Lung (tissue), 12 donors: ENCODE measurements around the gene GIMAP4. TPM values are rescaled to one million over a fixed set of nuclear protein-coding genes. Genes with fewer than 3 reads are reported as not detected.

Experiments
- ATAC-seq: fragments of 200-7000 bp; cut with Tn5 transposase; one replicate; pipeline ENCODE4 v1.9.1; 2020; ENCODE audit warnings: moderate number of reproducible peaks; ENCODE audit not compliant: insufficient read depth, low FRiP score
- DNase-seq, 3 donors: peaks; one replicate each; pipeline ENCODE4 v3.0.0-alpha.2; 2013 to 2017
- H3K27ac ChIP-seq, 2 donors: one replicate each; pipeline ENCODE4 v1.5.1; 2013; ENCODE audit warnings: mild to moderate bottlenecking in 2 of 2, moderate library complexity in 2 of 2, control low read depth in 1 of 2, inconsistent platforms in 1 of 2, low read depth in 1 of 2, low read length in 1 of 2
- H3K27me3 ChIP-seq, 3 donors: one replicate each; pipeline ENCODE4 v1.5.1; 2013; ENCODE audit warnings: low read length in 2 of 3; ENCODE audit not compliant: control insufficient read depth in 3 of 3, insufficient read depth in 3 of 3
- H3K36me3 ChIP-seq, 4 donors: one replicate each; pipeline ENCODE4 v1.5.1; 2013; ENCODE audit warnings: low read length in 4 of 4, mild to moderate bottlenecking in 1 of 4, moderate library complexity in 1 of 4; ENCODE audit not compliant: control insufficient read depth in 4 of 4, insufficient read depth in 4 of 4
- H3K4me1 ChIP-seq, 5 donors: one replicate each; pipeline ENCODE4 v1.5.1; 2013; ENCODE audit warnings: low read length in 5 of 5, mild to moderate bottlenecking in 2 of 5, moderate library complexity in 1 of 5; ENCODE audit not compliant: control insufficient read depth in 5 of 5, insufficient read depth in 5 of 5
- H3K4me3 ChIP-seq: one replicate; pipeline ENCODE4 v1.5.1; 2013; ENCODE audit warnings: mild to moderate bottlenecking, control low read depth, moderate library complexity
- H3K9ac ChIP-seq, 2 donors: one replicate each; pipeline ENCODE4 v1.5.1; 2013; ENCODE audit warnings: low read length in 2 of 2, control low read depth in 1 of 2; ENCODE audit not compliant: insufficient read depth in 1 of 2
- H3K9me3 ChIP-seq, 4 donors: one replicate each; pipeline ENCODE4 v1.5.1; 2013; ENCODE audit warnings: low read length in 3 of 4, mild to moderate bottlenecking in 1 of 4, moderate library complexity in 1 of 4; ENCODE audit not compliant: control insufficient read depth in 4 of 4, insufficient read depth in 3 of 4
- CTCF ChIP-seq: IDR thresholded peaks from 2 replicates; pipeline ENCODE4 v1.5.1; 2012; ENCODE audit warnings: mild to moderate bottlenecking; ENCODE audit errors: control extremely low read depth, extremely low read depth
- WGBS, 2 donors: extraction: QIAGEN DNeasy Blood & Tissue Kit; methylation state at CpG; one replicate each; pipeline ENCODE4 v1.1.7; 2013; 5-methylcytosine and 5-hydroxymethylcytosine counted together
- polyA plus RNA-seq, 2 donors: library from polyadenylated mRNA; stranded (reverse); fragments of 200-250 nt; gene quantifications; one replicate each; pipeline ENCODE4 v1.2.1, GENCODE V29; 2013
- total RNA-seq, 2 donors: library from RNA; depleted of rRNA in 1 of 2; stranded (reverse); fragments of >200 nt in 1 of 2; gene quantifications; one replicate each; pipeline ENCODE4 v1.2.1, GENCODE V29; 2014 to 2021
- donor health status: control.
- donor health status: control.
- donor health status: Bipolar disorder and iron deficiency.
- donor health status: healthy.
- donor health status: DM: yes; HTN: yes; CAD: no.

The GIMAP4 gene
- total and polyA plus RNA-seq, 4 donors, result 26.2 to 66.2 (median 48.7) TPM

GRCh38 chr7:150556521-150557138 is 10.6 kb upstream of the GIMAP4 start:
- DNase-seq (peak in 1 of 3 donors; percentile 14), ATAC-seq (peak; percentile 72)
- peak overlapping the region; percentile 26 to 79 for H3K27ac ChIP-seq
- no peak overlapping the region for H3K9ac ChIP-seq
- peaks cover 0 to 1% (median 0%) of the 10 kb centered on the region in 5 donors for H3K4me1 ChIP-seq
- no peaks in the 10 kb centered on the region for H3K36me3 ChIP-seq
- 19 to 29% methylated on average over 4 of the region's 4 CpGs for WGBS, 2 donors
- no peak overlapping the region for H3K4me3 ChIP-seq
- no peak for TF ChIP-seq CTCF
- H3K27me3 ChIP-seq, result no peaks in the 10 kb centered on the region
- H3K9me3 ChIP-seq, result peaks cover 0 to 5% (median 3%) of the 10 kb centered on the region in 4 donors

- TF ChIP-seq CTCF, result no peak
- Histone ChIP-seq H3K9me3 (peaks cover 0 to 5% (median 3%) of the 10 kb centered on the region in 4 donors), H3K4me3 (no peak overlapping the region), H3K9ac (no peak overlapping the region), H3K27ac (no peak overlapping the region), H3K36me3 (no peaks in the 10 kb centered on the region), H3K4me1 (peaks cover 0 to 1% (median 0%) of the 10 kb centered on the region in 5 donors), H3K27me3 (no peaks in the 10 kb centered on the region)
- WGBS, 2 donors, result 0 to 55% methylated on average over 1 of the region's 1 CpG
- DNase-seq (no peak), ATAC-seq (no peak)
Observed at GRCh38 chr7:150560486-150560885, 6.7 kb upstream of the GIMAP4 start.

GRCh38 chr7:150562919-150563318 is 4.3 kb upstream of the GIMAP4 start:
- no peak for TF ChIP-seq CTCF
- Histone ChIP-seq H3K9ac (no peak overlapping the region), H3K27me3 (peaks cover 0 to 4% (median 0%) of the 10 kb centered on the region in 3 donors), H3K4me3 (no peak overlapping the region), H3K36me3 (no peaks in the 10 kb centered on the region), H3K4me1 (peaks cover 0 to 1% (median 0%) of the 10 kb centered on the region in 5 donors), H3K27ac (no peak overlapping the region), H3K9me3 (peaks cover 0 to 5% (median 3%) of the 10 kb centered on the region in 4 donors)
- DNase-seq, result no peak
- ATAC-seq, result no peak
- 29 to 85% methylated on average over 2 of the region's 2 CpGs for WGBS, 2 donors
